ENCODE measurements around the gene BDKRB1.

Gene BDKRB1

DNA sequence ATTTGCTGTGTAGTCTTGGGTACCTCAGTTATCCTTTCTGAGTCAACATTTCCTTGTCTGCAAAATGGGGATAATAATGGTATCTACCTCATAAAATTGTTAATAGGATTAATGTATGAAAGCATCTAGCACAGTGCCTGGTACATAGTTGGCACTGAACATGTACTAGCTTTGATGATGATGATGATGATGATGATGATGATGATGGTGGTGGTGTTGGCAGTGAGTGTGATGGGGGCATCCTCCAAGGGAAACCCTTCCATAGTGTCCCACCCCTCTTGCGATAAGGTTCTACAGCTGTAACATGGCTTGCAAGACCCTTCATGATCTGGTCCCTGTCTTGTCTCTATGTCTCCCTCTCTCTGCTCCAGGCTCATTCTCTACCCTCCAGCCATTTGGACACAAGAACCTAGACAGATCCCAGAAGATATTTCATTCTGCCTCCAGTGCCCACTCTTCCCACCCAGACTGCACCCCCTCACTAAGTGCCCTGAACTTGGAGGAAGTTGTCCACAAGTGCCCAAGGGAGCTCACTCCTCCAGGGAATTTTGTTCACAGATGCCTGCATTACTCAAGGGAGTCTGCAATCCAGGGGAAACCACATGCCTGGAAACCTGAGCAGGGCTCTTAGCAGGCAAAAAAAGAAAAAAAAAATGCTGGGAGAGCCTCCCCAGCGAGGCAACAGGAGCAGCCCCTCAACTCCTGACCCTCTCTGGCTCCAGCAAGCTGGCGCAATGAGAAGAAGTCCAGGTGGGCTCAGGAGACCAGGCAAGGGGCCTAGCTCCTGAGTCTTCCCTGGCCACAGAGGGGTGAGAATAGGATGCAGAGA, 10.1 kb upstream of the BDKRB1 start:
- TF ChIP-seq CTCF (IDR thresholded peaks at IDR 0.05) = no peak

DNA sequence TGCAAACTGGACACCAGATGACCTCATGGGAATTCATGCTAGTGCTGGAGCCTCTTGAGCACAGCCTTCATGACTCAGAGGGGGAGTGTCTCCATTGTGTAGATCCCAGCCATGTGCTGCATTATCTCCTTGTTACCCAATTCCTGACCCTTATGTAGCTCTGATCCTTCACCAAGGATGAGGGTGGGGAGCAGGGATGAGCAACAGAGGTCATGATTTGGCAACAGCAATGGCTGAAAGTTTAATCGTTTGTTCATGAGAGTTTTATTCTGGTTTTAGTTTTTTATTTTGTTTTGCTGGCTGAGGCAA, 9.5 kb upstream of the BDKRB1 start:
- TF ChIP-seq CTCF (IDR thresholded peaks at IDR 0.05) = no peak

GRCh38 chr14:96247031-96247430, 9.0 kb upstream of the BDKRB1 start:
- no peak for TF ChIP-seq CTCF (IDR thresholded peaks at IDR 0.05)

- no peak for TF ChIP-seq CTCF (IDR thresholded peaks at IDR 0.05)
These were observed 7.0 kb upstream of the BDKRB1 start for GRCh38 chr14:96249029-96249428.

DNA sequence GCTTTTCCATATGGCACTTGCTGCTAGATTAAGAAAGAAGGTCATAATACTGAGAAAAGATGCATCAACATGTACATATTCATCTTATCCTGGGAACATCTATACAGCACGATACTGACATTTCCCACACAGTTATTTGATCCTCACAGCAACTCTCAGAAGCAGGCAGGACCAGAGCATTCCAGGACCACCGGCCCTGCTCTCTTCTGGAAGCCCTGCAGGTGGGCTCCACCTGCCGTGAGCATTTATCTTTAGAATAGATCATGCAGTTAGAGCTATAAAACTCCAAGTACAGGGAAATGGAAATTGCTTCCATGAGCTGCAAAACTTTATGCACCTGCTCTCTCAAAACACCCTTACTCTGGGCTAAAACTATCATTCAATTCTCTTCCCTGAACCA, 5.5 kb upstream of the BDKRB1 start:
- TF ChIP-seq CTCF (IDR thresholded peaks at IDR 0.05) = no peak

DNA sequence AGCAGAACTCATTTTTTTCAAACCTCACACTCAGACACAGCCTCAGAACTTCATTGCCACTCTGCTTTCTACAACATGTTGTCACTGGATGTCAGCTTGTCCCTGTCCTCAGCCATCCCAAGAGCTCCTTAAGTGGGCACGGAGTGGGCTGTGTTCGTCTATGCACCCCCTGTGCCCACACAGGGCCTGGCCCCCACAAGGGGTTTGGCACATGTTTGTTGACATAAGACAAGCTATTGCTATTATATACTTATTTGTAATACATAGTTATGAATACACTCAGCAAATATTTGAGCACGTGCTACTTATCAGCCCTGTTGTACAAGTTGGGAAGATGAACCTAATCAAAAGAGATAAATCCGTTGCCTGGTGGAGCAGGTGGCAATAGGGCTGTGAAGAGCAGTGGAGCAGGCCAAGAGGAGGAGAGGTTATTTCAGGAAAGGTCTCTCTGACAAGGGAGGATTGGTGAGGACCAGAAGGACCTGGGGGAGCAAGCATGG, 4.3 kb upstream of the BDKRB1 start:
- no peak for TF ChIP-seq CTCF (IDR thresholded peaks at IDR 0.05)

DNA sequence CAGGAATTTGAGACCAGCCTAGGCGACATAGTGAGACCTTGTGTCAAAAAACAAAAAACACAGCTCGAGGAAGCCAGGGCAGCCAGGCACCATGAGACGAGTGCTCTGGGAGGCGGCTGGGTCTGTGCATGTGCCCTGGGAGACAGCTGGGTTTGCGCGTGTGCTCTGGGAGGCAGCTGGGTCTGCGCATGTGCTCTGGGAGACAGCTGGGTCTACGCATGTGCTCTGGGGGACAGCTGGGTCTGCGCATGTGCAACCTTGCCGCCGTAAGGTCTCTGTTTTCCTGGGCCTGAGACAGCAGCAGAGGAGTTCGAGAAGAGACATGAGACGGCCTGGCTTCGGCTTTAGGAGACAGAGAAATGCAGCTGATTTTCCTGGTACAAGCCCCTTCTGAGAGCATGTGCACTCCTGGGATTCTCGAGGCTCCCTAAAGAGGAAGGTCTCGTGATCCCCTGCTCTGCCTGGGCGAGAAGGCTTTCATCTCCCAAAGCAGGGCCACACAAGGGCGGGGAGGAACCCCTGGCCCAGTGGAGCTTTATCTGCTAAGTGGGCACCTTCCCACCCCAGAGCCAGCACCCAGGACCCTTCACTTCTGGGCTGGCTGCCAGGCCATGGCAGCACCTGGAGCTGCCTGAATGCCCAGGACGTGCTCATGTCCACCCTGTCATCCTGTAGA, 3.5 kb upstream of the BDKRB1 start:
- TF ChIP-seq CTCF (IDR thresholded peaks at IDR 0.05) = no peak
